Thyroid gland (tissue), 4 donors: Measurements from ENCODE around the gene SPRR1B. TPM values are rescaled to one million over a fixed set of nuclear protein-coding genes. Genes with fewer than 3 reads are reported as not detected.

Experiments used
- DNase-seq, 2 donors: peaks; one replicate each; pipeline ENCODE4 v3.0.0-alpha.2; 2019
- H3K27ac ChIP-seq, 3 donors: fragments of 200-600 bp; sonication (generic); 1 replicate in 2 of 3; 2 replicates in 1 of 3; pipeline ENCODE4 v1.5.1; 2016 to 2019; ENCODE audit warnings: mild to moderate bottlenecking in 1 of 3, moderate library complexity in 1 of 3
- H3K27me3 ChIP-seq: fragments of 200-600 bp; sonication (generic); one replicate; pipeline ENCODE4 v1.5.1; 2019
- H3K36me3 ChIP-seq, 2 donors: fragments of 200-600 bp; sonication (generic); one replicate each; pipeline ENCODE4 v1.5.1; 2016 to 2019
- H3K4me1 ChIP-seq, 2 donors: fragments of 200-600 bp; sonication (generic); one replicate each; pipeline ENCODE4 v1.5.1; 2017 to 2019
- H3K4me3 ChIP-seq, 3 donors: fragments of 200-600 bp; sonication (generic); replicated peaks in 1 of 3; 1 replicate in 2 of 3; 2 replicates in 1 of 3; pipeline ENCODE4 v1.5.1; 2016; ENCODE audit warnings: mild to moderate bottlenecking in 1 of 3
- H3K9me3 ChIP-seq: fragments of 200-600 bp; sonication (generic); one replicate; pipeline ENCODE4 v1.5.1; 2017
- POLR2A ChIP-seq, 2 donors: fragments of 450-650 bp; IDR thresholded peaks; one replicate each; pipeline ENCODE4 v1.6.1; 2017; ENCODE audit warnings: antibody characterized with exemption in 2 of 2, mild to moderate bottlenecking in 2 of 2, moderate library complexity in 1 of 2
- WGBS, 2 donors: methylation state at CpG; one replicate each; pipeline ENCODE4 v1.1.5; 2017; 5-methylcytosine and 5-hydroxymethylcytosine counted together
- intact Hi-C: fragments of 100-400 bp; cut with DNase I; formaldehyde crosslinking; loops from one replicate; pipeline ENCODE4 v1.15.1; 2023
- total RNA-seq, 4 donors: library from RNA; depleted of rRNA; stranded (reverse); fragments of >200 nt; gene quantifications; one replicate each; pipeline ENCODE4 v1.2.3, GENCODE V29; 2016
- TF ChIP-seq, protein P1 (sequence below), 6 experiments: fragments of 200-600 bp in 3 of 6; fragments of 450-650 bp in 3 of 6; sonication (generic) in 3 of 6; IDR thresholded peaks; one replicate each; pipeline ENCODE4 v1.5.1; 2016 to 2019; ENCODE audit warnings: antibody characterized with exemption in 6 of 6, mild to moderate bottlenecking in 2 of 6, inconsistent platforms in 1 of 6, moderate library complexity in 1 of 6

Gene SPRR1B, protein sequence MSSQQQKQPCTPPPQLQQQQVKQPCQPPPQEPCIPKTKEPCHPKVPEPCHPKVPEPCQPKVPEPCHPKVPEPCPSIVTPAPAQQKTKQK
- not detected for total RNA-seq

DNA sequence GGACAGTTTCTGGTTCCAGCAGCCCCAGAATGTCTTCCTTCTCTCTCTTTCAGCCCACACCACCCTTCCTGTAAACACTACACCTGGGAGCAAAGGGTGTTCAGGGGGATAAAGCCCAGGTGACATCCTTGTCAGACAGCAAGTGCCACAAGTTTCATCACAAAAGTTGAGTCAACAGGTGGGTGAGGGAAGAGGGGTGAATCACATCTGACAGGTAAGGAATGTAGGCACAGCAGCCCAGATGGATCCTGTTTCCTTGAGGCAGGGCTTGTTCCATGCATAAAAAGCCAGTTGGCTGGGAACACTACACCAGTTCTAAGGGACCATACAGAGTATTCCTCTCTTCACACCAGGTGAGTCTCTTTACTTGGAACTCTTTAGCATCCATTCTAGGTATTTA lies at the start of gene SPRR1B:
SPRR1B (plus strand) TSS at position 309 of the 400 bp plus-strand sequence. CDS start 1,143 bp downstream, outside the sequence.
- Histone ChIP-seq H3K27me3 (no peaks in the 10 kb centered on the region), H3K4me1 (no peaks in the 10 kb centered on the region), H3K4me3 (no peak within 1 kb of the TSS), H3K9me3 (no peaks in the 10 kb centered on the region), H3K36me3 (no peaks in the 10 kb centered on the region), H3K27ac (no peak within 1 kb of the TSS)
- no peak for TF ChIP-seq POLR2A (IDR thresholded peaks at IDR 0.05)
- TF ChIP-seq, protein P1, sequence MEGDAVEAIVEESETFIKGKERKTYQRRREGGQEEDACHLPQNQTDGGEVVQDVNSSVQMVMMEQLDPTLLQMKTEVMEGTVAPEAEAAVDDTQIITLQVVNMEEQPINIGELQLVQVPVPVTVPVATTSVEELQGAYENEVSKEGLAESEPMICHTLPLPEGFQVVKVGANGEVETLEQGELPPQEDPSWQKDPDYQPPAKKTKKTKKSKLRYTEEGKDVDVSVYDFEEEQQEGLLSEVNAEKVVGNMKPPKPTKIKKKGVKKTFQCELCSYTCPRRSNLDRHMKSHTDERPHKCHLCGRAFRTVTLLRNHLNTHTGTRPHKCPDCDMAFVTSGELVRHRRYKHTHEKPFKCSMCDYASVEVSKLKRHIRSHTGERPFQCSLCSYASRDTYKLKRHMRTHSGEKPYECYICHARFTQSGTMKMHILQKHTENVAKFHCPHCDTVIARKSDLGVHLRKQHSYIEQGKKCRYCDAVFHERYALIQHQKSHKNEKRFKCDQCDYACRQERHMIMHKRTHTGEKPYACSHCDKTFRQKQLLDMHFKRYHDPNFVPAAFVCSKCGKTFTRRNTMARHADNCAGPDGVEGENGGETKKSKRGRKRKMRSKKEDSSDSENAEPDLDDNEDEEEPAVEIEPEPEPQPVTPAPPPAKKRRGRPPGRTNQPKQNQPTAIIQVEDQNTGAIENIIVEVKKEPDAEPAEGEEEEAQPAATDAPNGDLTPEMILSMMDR (IDR thresholded peaks at IDR 0.05): no peak
- DNase-seq: no peak
- intact Hi-C loops: no loop called here

DNA sequence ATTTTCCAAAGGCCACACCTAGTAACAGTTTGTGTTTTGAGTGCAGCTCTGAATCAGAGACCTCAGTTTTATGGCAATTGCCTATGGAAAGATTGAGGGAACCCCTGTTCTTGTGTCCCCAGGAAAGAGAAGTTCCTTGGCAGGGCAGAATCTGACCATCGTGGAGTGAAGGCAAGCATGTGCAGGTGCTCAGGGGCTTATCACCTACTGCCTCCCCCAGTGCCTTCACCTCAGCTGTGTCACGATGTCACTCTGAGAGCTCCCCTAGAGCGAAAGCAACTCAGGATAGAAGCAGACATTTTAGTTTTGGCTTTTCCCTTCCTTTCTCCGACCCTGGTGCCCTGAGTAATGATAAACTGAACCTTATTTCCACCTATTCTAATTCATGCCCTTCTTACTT lies 48.9 kb upstream of the SPRR1B start:
- intact Hi-C loops: no loop called here
- 75 to 87% methylated on average over 4 of the region's 4 CpGs for WGBS, 2 donors
- Histone ChIP-seq H3K4me3 (no peak overlapping the region), H3K27ac (no peak overlapping the region), H3K27me3 (no peaks in the 10 kb centered on the region), H3K36me3 (no peaks in the 10 kb centered on the region), H3K4me1 (no peaks in the 10 kb centered on the region), H3K9me3 (no peaks in the 10 kb centered on the region)
- no peak for DNase-seq
- no peak for TF ChIP-seq POLR2A (IDR thresholded peaks at IDR 0.05)
- TF ChIP-seq, protein P1 (IDR thresholded peaks at IDR 0.05): no peak

DNA sequence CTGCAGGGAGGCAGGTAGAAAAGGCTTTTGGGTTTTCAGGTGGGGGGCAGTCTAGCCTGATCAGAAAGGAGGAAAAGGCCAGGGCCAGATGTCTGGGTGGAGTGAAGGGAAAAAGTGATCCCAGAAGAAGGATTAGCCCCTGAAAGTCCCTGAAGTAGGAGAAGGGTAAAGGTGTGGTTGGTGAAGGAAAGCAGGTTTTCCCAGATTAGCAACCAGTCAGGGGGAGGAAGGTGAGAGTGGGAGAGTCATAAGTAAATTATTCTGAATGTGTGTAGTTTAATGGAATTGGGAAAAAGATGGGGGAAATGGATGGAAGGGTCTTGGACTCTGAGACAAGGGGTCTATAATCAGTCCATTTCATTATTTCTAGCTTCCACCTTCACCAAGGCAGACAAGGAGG lies 47.8 kb upstream of the SPRR1B start:
- intact Hi-C loops: no loop called here

DNA sequence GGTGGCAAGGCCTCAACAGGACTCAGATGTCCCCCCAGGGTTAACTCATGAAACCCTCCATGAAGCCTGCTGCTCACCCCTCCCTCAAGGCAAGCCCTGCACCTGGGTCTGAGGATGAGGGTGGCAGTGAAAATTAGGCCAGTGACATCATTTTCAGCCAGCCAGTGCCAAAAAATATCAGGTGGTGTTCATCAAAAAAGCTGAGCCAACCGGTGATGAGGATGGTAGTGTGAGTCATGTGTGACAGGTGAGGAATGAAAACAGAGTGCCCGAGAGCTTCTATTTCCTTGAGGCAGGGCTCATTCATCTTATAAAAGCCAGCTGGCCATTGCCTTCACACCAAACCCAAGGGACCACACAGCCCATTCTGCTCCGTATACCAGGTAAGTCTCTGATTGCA lies 47.3 kb upstream of the SPRR1B start, which contains the start of gene SPRR1A:
SPRR1A (plus strand) TSS at position 339 of the 400 bp plus-strand sequence. CDS start 1,150 bp downstream, outside the sequence.
- WGBS, 2 donors: 66 to 79% methylated on average over 3 of the region's 3 CpGs
- Histone ChIP-seq H3K36me3 (no peaks in the 10 kb centered on the region), H3K4me3 (no peak within 1 kb of the TSS)

More for the DNA sequence above, 47.8 kb upstream of the SPRR1B start:
- TF ChIP-seq POLR2A (IDR thresholded peaks at IDR 0.05): no peak
- TF ChIP-seq, protein P1 (IDR thresholded peaks at IDR 0.05): no peak
- no peaks in the 10 kb centered on the region for H3K9me3 ChIP-seq
- H3K4me1 ChIP-seq: no peaks in the 10 kb centered on the region
- no peak overlapping the region for H3K27ac ChIP-seq
- no peaks in the 10 kb centered on the region for H3K36me3 ChIP-seq
- DNase-seq: no peak
- no peaks in the 10 kb centered on the region for H3K27me3 ChIP-seq
- no peak overlapping the region for H3K4me3 ChIP-seq

DNA sequence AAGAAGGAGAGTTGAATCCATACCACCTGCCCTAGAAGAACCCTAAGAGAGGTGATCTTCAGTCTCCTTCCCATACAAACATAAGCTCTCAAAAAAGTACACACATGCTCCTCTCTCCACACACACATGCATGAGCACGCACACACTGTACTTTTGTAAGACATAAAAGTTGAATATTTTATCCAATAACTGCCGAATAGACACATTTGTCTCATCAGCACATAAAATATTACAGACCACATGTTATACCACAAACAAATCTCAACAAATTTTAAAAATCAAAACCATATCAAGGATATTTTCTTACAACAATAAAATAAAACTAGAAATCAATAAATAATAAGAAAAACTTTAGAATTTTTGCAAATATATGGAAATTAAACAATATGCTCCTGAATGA lies 44.4 kb upstream of the SPRR1B start:
- no peaks in the 10 kb centered on the region for H3K27me3 ChIP-seq
- TF ChIP-seq, protein P1 (IDR thresholded peaks at IDR 0.05): no peak
- TF ChIP-seq POLR2A (IDR thresholded peaks at IDR 0.05): no peak
- no peak overlapping the region for H3K27ac ChIP-seq
- H3K4me1 ChIP-seq: no peaks in the 10 kb centered on the region
- H3K9me3 ChIP-seq: no peaks in the 10 kb centered on the region
- intact Hi-C loops: no loop called here
- no peak for DNase-seq
- H3K4me3 ChIP-seq: no peak overlapping the region
- H3K36me3 ChIP-seq: no peaks in the 10 kb centered on the region
- 81 to 91% methylated on average over 2 of the region's 2 CpGs for WGBS, 2 donors

More for the DNA sequence above, 47.3 kb upstream of the SPRR1B start, which contains the start of gene SPRR1A:
- H3K9me3 ChIP-seq: no peaks in the 10 kb centered on the region
- H3K27me3 ChIP-seq: no peaks in the 10 kb centered on the region
- intact Hi-C loops: no loop called here
- DNase-seq: no peak
- no peaks in the 10 kb centered on the region for H3K4me1 ChIP-seq
- no peak within 1 kb of the TSS for H3K27ac ChIP-seq
- TF ChIP-seq POLR2A (IDR thresholded peaks at IDR 0.05): no peak
- TF ChIP-seq, protein P1 (IDR thresholded peaks at IDR 0.05): no peak
